ENCODE data around the gene FNDC4. TPM values are rescaled to one million over a fixed set of nuclear protein-coding genes. Genes with fewer than 3 reads are reported as not detected.
A peak's percentile ranks its signal among the peaks of the same experiment; 100 is the strongest.

The FNDC4 gene
- total RNA-seq, 2 donors from 2014 or later, result 11.6 to 14.6 TPM

GRCh38 chr2:27461118-27461517, 33.9 kb downstream of the FNDC4 start:
- H3K9me3 Mint-ChIP-seq, result no peaks in the 10 kb centered on the region

GRCh38 chr2:27453968-27454367, 41.0 kb downstream of the FNDC4 start:
- H3K9ac ChIP-seq (ENCODE audit: extremely low read depth, low read length, poor library complexity, severe bottlenecking), result no peak overlapping the region
- H3K9me3 ChIP-seq (ENCODE audit: control insufficient read depth, low read length), result no peaks in the 10 kb centered on the region
- H3K27ac ChIP-seq (ENCODE audit: low read depth, low read length), result no peak overlapping the region
- H3K9me3 Mint-ChIP-seq, result no peaks in the 10 kb centered on the region
- no peaks in the 10 kb centered on the region for H3K4me1 ChIP-seq (ENCODE audit: control insufficient read depth, insufficient read depth, low read length)
- no peaks in the 10 kb centered on the region for H3K27me3 ChIP-seq (ENCODE audit: control insufficient read depth, insufficient read depth, low read length, poor library complexity, severe bottlenecking)
- peak overlapping the region; percentile 0 for H3K27ac Mint-ChIP-seq
- no peaks in the 10 kb centered on the region for H3K27me3 Mint-ChIP-seq (ENCODE audit: insufficient read depth)
- peak; percentile 49 for TF ChIP-seq CTCF (conservative IDR thresholded peaks at IDR 0.05)
- no peaks in the 10 kb centered on the region for H3K4me1 Mint-ChIP-seq
- H3K36me3 Mint-ChIP-seq (ENCODE audit: low read depth), result peaks cover 45% of the 10 kb centered on the region
- no peak overlapping the region for H3K4me3 ChIP-seq (ENCODE audit: low read length)
- 86 to 92% methylated on average over 6 to 7 of the region's 7 CpGs for WGBS, 2 experiments (ENCODE audit: insufficient coverage in 1 of 2, insufficient read length in 1 of 2)
- H3K4me3 Mint-ChIP-seq, result no peak overlapping the region
- H3K36me3 ChIP-seq (ENCODE audit: control insufficient read depth, insufficient read depth, low read length), result peaks cover 22% of the 10 kb centered on the region
- DNase-seq, result peak; percentile 57

More at GRCh38 chr2:27461118-27461517, 33.9 kb downstream of the FNDC4 start:
- no peak overlapping the region for H3K4me3 Mint-ChIP-seq
- Histone ChIP-seq H3K9me3 (ENCODE audit: control insufficient read depth, low read length) (no peaks in the 10 kb centered on the region), H3K4me1 (ENCODE audit: control insufficient read depth, insufficient read depth, low read length) (no peaks in the 10 kb centered on the region), H3K36me3 (ENCODE audit: control insufficient read depth, insufficient read depth, low read length) (peaks cover 11% of the 10 kb centered on the region), H3K27me3 (ENCODE audit: control insufficient read depth, insufficient read depth, low read length, poor library complexity, severe bottlenecking) (no peaks in the 10 kb centered on the region), H3K27ac (ENCODE audit: low read depth, low read length) (no peak overlapping the region), H3K4me3 (ENCODE audit: low read length) (no peak overlapping the region), H3K9ac (ENCODE audit: extremely low read depth, low read length, poor library complexity, severe bottlenecking) (no peak overlapping the region)
- H3K36me3 Mint-ChIP-seq (ENCODE audit: low read depth), result peaks cover 22% of the 10 kb centered on the region
- no peak for TF ChIP-seq CTCF (conservative IDR thresholded peaks at IDR 0.05)
- no peaks in the 10 kb centered on the region for H3K4me1 Mint-ChIP-seq
- WGBS, 2 experiments (ENCODE audit: insufficient coverage in 1 of 2, insufficient read length in 1 of 2), result 90 to 92% methylated on average over 5 to 8 of the region's 8 CpGs
- no peak for DNase-seq
- H3K27ac Mint-ChIP-seq, result peak overlapping the region; percentile 19
- H3K27me3 Mint-ChIP-seq (ENCODE audit: insufficient read depth), result no peaks in the 10 kb centered on the region

GRCh38 chr2:27451095-27451494, 43.9 kb downstream of the FNDC4 start:
- H3K27me3 Mint-ChIP-seq (ENCODE audit: insufficient read depth), result no peaks in the 10 kb centered on the region
- Histone ChIP-seq H3K9me3 (ENCODE audit: control insufficient read depth, low read length) (no peaks in the 10 kb centered on the region), H3K36me3 (ENCODE audit: control insufficient read depth, insufficient read depth, low read length) (peaks cover 19% of the 10 kb centered on the region), H3K4me1 (ENCODE audit: control insufficient read depth, insufficient read depth, low read length) (no peaks in the 10 kb centered on the region), H3K27ac (ENCODE audit: low read depth, low read length) (no peak overlapping the region), H3K9ac (ENCODE audit: extremely low read depth, low read length, poor library complexity, severe bottlenecking) (no peak overlapping the region), H3K27me3 (ENCODE audit: control insufficient read depth, insufficient read depth, low read length, poor library complexity, severe bottlenecking) (no peaks in the 10 kb centered on the region), H3K4me3 (ENCODE audit: low read length) (no peak overlapping the region)
- DNase-seq, result no peak
- H3K9me3 Mint-ChIP-seq, result no peaks in the 10 kb centered on the region
- H3K4me3 Mint-ChIP-seq, result no peak overlapping the region
- peaks cover 53% of the 10 kb centered on the region for H3K36me3 Mint-ChIP-seq (ENCODE audit: low read depth)
- TF ChIP-seq CTCF (conservative IDR thresholded peaks at IDR 0.05), result no peak
- no peaks in the 10 kb centered on the region for H3K4me1 Mint-ChIP-seq
- WGBS, 2 experiments (ENCODE audit: insufficient coverage in 1 of 2, insufficient read length in 1 of 2), result 33% methylated on average over 1 of the region's 1 CpG; no CpG with 5 or more reads in 1 of the 2 experiments
- H3K27ac Mint-ChIP-seq, result no peak overlapping the region
